AG04449 (cell line): ENCODE measurements around the gene ATG13.

Source experiments
- CTCF ChIA-PET: fragments of 350-600 bp; formaldehyde crosslinking; extraction: SDS; loops from one replicate; lab custom pipeline; 2021; ENCODE audit warnings: antibody characterized with exemption; lab: Yijun Ruan, JAX
- POLR2A ChIA-PET: fragments of 400-600, 350-600 bp; formaldehyde crosslinking; extraction: SDS; loops from one replicate; lab custom pipeline; 2020; ENCODE audit warnings: antibody characterized with exemption, inconsistent platforms; lab: Yijun Ruan, JAX
- DNase-seq: peaks from one replicate; pipeline ENCODE4 v3.0.0-alpha.2; 2010; ENCODE audit warnings: low read depth, low spot score
- H3K4me3 ChIP-seq: 2 replicates; pipeline ENCODE4 v1.5.1; 2011; ENCODE audit warnings: low read depth, mild to moderate bottlenecking, control low read depth, low read length
- TF ChIP-seq, protein P1 (sequence below): IDR thresholded peaks from one replicate; pipeline ENCODE4 v1.5.1; 2011; ENCODE audit warnings: mild to moderate bottlenecking, moderate library complexity, low read length, control low read depth, inconsistent platforms; ENCODE audit not compliant: insufficient read depth; ENCODE audit errors: missing control alignments

Gene ATG13

DNA sequence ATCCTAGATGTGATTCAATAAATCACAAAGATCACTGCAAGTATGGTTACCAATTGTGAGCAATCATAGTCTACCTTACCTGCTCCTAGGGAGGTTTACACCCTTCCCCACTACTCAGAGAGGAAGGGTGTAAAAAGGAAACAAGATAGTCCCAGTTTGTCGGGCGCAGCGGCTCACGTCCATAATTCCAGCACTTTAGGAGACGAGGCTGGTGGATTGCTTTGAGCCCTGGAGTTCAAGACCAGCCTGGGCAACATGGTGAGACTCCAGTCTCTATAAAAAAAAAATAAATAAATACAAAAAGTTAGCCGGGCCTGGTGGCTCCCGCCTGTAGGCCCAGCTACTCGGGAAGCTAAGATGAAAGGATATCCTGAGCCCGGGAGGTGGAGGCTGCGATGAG is 22.6 kb upstream of the ATG13 start:
- H3K4me3 ChIP-seq, result no peak overlapping the region
- TF ChIP-seq, protein P1, sequence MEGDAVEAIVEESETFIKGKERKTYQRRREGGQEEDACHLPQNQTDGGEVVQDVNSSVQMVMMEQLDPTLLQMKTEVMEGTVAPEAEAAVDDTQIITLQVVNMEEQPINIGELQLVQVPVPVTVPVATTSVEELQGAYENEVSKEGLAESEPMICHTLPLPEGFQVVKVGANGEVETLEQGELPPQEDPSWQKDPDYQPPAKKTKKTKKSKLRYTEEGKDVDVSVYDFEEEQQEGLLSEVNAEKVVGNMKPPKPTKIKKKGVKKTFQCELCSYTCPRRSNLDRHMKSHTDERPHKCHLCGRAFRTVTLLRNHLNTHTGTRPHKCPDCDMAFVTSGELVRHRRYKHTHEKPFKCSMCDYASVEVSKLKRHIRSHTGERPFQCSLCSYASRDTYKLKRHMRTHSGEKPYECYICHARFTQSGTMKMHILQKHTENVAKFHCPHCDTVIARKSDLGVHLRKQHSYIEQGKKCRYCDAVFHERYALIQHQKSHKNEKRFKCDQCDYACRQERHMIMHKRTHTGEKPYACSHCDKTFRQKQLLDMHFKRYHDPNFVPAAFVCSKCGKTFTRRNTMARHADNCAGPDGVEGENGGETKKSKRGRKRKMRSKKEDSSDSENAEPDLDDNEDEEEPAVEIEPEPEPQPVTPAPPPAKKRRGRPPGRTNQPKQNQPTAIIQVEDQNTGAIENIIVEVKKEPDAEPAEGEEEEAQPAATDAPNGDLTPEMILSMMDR, result no peak

DNA sequence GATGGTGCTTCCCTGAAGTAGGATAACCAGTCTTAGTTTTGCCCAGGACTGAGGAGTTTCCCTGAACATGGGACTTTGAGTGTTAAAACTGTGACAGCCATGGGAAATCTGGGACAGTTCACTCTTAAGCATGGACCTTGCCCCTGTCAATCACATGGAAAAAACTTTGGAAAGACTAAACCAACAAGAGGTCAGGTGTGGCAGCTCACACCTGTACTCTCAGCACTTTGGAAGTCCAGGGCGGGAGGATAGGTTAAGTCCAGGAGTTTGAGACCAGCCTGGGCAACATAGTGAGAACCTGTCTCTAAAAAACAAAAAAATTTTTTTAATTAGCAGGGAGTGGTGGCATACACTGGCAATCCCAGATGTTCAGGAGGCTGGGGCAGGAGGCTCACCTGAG is 20.2 kb upstream of the ATG13 start:
- CTCF ChIA-PET, result no interaction called here
- no peak overlapping the region for H3K4me3 ChIP-seq
- POLR2A ChIA-PET, result no interaction called here
- TF ChIP-seq, protein P1, result no peak
- DNase-seq, result no peak

More for the DNA sequence above, 22.6 kb upstream of the ATG13 start:
- ChIA-PET POLR2A (no interaction called here), CTCF (interaction anchor here (1.4 kb wide), 1 partner anchor 24 kb away, joined by 4 read pairs; no protein-coding TSS in a partner anchor)
- DNase-seq, result no peak

DNA sequence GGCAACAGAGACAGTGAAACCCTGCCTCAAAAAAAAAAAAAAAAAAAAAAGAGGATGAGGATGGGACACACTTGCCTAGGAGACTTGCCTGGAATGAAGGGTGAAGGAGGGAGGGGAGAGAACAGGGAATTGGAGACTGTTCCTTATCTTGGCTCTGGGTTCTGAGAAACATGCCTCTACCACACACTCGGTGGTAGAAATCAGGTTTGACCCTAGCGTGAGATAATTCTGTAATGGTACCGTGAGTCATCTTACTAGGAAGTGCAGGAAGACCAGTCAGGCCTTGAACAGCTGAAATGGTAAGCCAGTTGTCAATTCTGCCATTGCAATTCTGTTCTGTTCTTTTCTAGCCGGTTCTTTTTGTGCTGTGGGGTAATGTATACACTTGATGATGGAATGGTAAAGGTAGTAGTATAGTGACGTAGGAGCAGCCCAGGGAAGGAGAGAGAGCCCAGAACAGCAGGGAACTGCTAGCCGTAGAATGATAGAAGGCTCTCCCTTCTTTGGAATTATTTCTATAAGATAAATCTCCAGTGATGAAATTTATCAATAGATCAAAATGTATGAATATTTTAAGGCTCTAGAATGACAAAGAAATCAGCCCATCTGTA is 19.6 kb upstream of the ATG13 start:
- DNase-seq, result no peak
- TF ChIP-seq, protein P1, result no peak
- ChIA-PET POLR2A (no interaction called here), CTCF (no interaction called here)
- no peak overlapping the region for H3K4me3 ChIP-seq

DNA sequence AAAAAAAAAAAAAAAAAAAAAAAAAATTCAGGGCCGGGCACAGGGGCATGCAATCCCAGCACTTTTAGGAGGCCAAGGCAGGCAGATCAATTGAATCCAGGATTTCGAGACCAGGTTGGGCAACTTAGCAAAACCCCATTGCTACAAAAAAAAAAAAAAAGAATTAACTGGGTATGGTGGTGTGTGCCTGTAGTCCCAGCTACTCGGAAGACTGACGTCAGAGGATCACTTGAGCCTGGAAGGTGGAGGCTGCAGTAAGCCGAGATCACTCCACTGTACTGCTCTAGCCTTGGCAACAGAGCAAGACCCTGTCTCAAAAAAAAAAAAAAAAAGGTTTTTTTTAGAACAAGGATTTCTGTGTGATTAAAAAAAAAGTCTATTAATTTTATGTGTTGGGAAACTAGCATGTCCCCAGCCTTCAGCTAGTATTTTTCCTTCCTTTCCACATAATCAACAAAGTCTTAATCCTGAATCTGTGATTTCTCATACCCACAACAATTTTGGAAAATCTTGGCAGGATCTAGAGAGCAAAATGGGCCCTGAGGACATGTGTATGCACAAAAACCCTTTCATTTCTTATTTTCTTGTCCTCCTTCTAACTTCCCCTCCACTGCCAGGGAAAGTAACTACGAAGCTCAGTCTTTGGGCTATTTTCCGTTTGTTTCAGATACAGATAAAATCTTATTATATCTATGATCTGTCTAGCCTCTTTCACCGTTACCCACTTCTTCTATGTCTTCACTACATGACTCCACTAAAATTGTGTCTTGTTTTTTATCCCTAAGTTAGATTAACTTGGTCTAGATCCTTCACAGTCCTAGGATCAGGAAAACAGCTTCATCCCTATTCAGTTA is 17.8 kb upstream of the ATG13 start:
- ChIA-PET POLR2A (no interaction called here), CTCF (interaction anchor here (1.0 kb wide), 1 partner anchor 27 kb away, joined by 5 read pairs; no protein-coding TSS in a partner anchor)
- TF ChIP-seq, protein P1, result no peak
- DNase-seq, result no peak
- no peak overlapping the region for H3K4me3 ChIP-seq

DNA sequence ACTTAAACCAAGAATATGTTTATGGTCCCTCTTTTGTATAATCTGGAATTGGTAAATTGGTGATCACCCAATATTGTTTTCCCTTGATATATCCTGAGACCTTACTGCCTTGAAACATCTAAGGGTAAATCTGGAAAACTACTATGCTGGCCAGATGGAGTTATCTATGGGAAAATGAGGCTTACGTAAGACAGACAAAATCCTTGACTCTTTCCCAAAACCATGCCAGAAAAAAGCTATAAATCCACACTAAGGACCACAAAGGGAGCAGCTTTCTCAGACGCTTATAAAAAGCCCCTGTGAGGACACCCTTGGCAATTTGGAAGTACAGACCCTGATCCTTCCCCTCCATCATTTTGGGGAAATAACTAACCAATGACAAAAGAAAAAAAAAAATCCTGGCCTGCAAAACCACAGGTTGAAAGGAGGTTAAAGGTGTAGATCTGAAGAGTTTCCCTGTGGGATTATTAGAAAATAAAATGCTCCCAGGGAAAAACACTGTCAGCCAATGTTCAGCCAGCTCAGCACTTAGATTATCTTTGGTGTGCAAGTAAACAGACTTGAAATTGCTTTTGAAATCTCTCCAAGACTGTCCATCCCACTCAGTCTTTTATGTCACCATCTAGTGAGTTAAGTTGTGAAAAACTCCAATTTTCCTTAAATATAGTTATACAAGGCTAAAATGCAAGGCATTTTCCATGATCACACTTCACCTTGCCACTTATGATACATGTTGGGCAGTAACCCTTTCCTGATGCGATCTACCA is 17.0 kb upstream of the ATG13 start:
- no peak for DNase-seq
- ChIA-PET CTCF (interaction anchor here (1.4 kb wide), 1 partner anchor 18 kb away, joined by 3 read pairs; no protein-coding TSS in a partner anchor), POLR2A (no interaction called here)
- TF ChIP-seq, protein P1, result no peak
- no peak overlapping the region for H3K4me3 ChIP-seq
